GM12878 (cell line): ENCODE measurements around the gene PTPRN2.

ENCODE experiments used
- CEBPB ChIP-seq, 2 experiments: fragments of 150-350 bp in 1 of 2; IDR thresholded peaks; 2 replicates each; pipeline ENCODE4 v1.6.1; 2012 to 2014; ENCODE audit warnings: low read depth in 2 of 2, low read length in 2 of 2, borderline replicate concordance in 1 of 2, inconsistent platforms in 1 of 2
- CHD2 ChIP-seq: IDR thresholded peaks from 2 replicates; pipeline ENCODE4 v1.6.1; 2011; ENCODE audit warnings: low read depth, low read length, improper control_type of control experiment, borderline replicate concordance
- CTCF ChIP-seq, 3 experiments: IDR thresholded peaks in 2 of 3; conservative IDR thresholded peaks in 1 of 3; 2 replicates each; pipeline ENCODE4 v1.5.1; 2011; ENCODE audit warnings: low read depth in 3 of 3, low read length in 3 of 3, mild to moderate bottlenecking in 3 of 3, control low read depth in 2 of 3, moderate library complexity in 2 of 3, inconsistent platforms in 1 of 3, mixed read lengths in 1 of 3; ENCODE audit not compliant: control insufficient read depth in 2 of 3, insufficient read depth in 1 of 3; ENCODE audit errors: extremely low read depth in 1 of 3
- ETV6 ChIP-seq, 2 experiments: fragments of 450-650 bp in 1 of 2; IDR thresholded peaks in 1 of 2; conservative IDR thresholded peaks in 1 of 2; 2 replicates each; pipeline ENCODE4 v1.6.1; 2014; ENCODE audit warnings: antibody characterized with exemption in 1 of 2, borderline replicate concordance in 1 of 2, low read depth in 1 of 2, mild to moderate bottlenecking in 1 of 2, moderate library complexity in 1 of 2
- NFYA ChIP-seq: IDR thresholded peaks from 2 replicates; pipeline ENCODE4 v1.6.1; 2011; ENCODE audit warnings: low read depth, mild to moderate bottlenecking, low read length, improper control_type of control experiment, borderline replicate concordance
- POLR2A ChIP-seq: IDR thresholded peaks from 2 replicates; pipeline ENCODE4 v1.6.1; 2011; ENCODE audit warnings: low read depth, mild to moderate bottlenecking, low read length
- RBBP5 ChIP-seq: fragments of 200-600 bp; sonication (generic); conservative IDR thresholded peaks from 2 replicates; pipeline ENCODE4 v1.6.1; 2016
- SIN3A ChIP-seq: IDR thresholded peaks from 2 replicates; pipeline ENCODE4 v1.6.1; 2012; ENCODE audit warnings: low read depth, low read length, improper control_type of control experiment
- SP1 ChIP-seq: IDR thresholded peaks from one replicate; pipeline ENCODE4 v1.6.1; 2011; ENCODE audit warnings: low read depth, low read length
- SREBF1 ChIP-seq: IDR thresholded peaks from 2 replicates; pipeline ENCODE4 v1.6.1; 2012; ENCODE audit warnings: mild to moderate bottlenecking, low read length
- SUPT20H ChIP-seq: IDR thresholded peaks from 2 replicates; pipeline ENCODE4 v1.6.1; 2011; ENCODE audit warnings: low read depth, mild to moderate bottlenecking, low read length, moderate library complexity, borderline replicate concordance; ENCODE audit not compliant: control insufficient read depth
- TF ChIP-seq, protein P1 (sequence below): fragments of 450-650 bp; IDR thresholded peaks from 2 replicates; pipeline ENCODE4 v1.6.1; 2017; ENCODE audit warnings: mild to moderate bottlenecking
- TF ChIP-seq, protein P2 (sequence below): IDR thresholded peaks from 2 replicates; pipeline ENCODE4 v1.6.1; 2011; ENCODE audit warnings: mild to moderate bottlenecking, low read depth, low read length, moderate library complexity; ENCODE audit not compliant: insufficient replicate concordance
- TF ChIP-seq, protein P3 (sequence below): IDR thresholded peaks from 2 replicates; pipeline ENCODE4 v1.6.1; 2012; ENCODE audit warnings: low read depth, low read length, improper control_type of control experiment

DNA sequence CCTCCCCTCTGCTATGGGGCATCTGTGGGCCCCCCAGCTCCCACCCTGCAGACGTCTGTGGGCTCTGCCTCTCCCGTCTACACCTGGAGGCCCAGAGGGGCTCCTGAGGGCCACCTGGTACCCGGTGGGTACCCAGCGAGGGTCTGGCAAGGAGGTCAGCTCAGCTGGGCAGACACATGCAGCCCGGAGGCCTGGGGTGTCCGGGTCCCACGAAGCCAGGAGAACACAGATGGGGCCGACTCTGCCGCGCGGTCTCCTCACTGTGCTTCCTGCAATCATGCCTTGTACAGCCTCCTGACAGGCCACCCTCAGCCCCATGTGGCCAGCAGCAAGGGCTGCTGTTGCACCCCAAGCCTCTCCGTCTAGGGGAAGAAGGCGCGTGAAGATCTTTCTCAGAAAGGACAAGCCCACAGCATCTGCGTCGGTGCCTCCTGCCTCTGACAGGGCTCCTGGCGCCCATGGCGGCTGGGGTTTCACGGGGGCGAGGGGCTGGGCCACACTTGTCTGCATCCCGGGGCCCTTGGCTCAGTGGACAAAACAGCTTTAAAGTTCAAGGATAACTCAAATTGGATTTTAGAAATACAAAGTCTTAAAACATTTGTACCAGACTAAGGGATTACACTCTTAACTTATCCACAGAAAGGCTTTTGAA is 859.5 kb downstream of the PTPRN2 start:
- TF ChIP-seq NFYA (no peak), CEBPB (IDR thresholded peaks at IDR 0.05; ENCODE audit: borderline replicate concordance in 1 of 2, low read depth in 2 of 2, low read length in 2 of 2) (no peak), POLR2A (no peak), CTCF (IDR thresholded peaks at IDR 0.05 in 2 of 3, conservative IDR thresholded peaks at IDR 0.05 in 1 of 3; ENCODE audit: control insufficient read depth in 2 of 3, extremely low read depth in 1 of 3, insufficient read depth in 1 of 3, low read depth in 3 of 3, low read length in 3 of 3) (no peak), CHD2 (no peak), SIN3A (no peak), ETV6 (conservative IDR thresholded peaks at IDR 0.05 in 1 of 2, IDR thresholded peaks at IDR 0.05 in 1 of 2; ENCODE audit: borderline replicate concordance in 1 of 2, low read depth in 1 of 2) (no peak), RBBP5 (no peak), SP1 (no peak), SUPT20H (no peak), SREBF1 (no peak)
- TF ChIP-seq, protein P1, sequence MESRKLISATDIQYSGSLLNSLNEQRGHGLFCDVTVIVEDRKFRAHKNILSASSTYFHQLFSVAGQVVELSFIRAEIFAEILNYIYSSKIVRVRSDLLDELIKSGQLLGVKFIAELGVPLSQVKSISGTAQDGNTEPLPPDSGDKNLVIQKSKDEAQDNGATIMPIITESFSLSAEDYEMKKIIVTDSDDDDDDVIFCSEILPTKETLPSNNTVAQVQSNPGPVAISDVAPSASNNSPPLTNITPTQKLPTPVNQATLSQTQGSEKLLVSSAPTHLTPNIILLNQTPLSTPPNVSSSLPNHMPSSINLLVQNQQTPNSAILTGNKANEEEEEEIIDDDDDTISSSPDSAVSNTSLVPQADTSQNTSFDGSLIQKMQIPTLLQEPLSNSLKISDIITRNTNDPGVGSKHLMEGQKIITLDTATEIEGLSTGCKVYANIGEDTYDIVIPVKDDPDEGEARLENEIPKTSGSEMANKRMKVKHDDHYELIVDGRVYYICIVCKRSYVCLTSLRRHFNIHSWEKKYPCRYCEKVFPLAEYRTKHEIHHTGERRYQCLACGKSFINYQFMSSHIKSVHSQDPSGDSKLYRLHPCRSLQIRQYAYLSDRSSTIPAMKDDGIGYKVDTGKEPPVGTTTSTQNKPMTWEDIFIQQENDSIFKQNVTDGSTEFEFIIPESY = no peak
- TF ChIP-seq, protein P2, sequence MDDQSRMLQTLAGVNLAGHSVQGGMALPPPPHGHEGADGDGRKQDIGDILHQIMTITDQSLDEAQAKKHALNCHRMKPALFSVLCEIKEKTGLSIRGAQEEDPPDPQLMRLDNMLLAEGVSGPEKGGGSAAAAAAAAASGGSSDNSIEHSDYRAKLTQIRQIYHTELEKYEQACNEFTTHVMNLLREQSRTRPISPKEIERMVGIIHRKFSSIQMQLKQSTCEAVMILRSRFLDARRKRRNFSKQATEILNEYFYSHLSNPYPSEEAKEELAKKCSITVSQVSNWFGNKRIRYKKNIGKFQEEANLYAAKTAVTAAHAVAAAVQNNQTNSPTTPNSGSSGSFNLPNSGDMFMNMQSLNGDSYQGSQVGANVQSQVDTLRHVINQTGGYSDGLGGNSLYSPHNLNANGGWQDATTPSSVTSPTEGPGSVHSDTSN = no peak
- TF ChIP-seq, protein P3, sequence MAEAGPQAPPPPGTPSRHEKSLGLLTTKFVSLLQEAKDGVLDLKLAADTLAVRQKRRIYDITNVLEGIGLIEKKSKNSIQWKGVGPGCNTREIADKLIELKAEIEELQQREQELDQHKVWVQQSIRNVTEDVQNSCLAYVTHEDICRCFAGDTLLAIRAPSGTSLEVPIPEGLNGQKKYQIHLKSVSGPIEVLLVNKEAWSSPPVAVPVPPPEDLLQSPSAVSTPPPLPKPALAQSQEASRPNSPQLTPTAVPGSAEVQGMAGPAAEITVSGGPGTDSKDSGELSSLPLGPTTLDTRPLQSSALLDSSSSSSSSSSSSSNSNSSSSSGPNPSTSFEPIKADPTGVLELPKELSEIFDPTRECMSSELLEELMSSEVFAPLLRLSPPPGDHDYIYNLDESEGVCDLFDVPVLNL = no peak
